GM21576 (cell line): ENCODE measurements around the gene KBTBD3.
"Not testable (repeated sequence)": the region's sequence is repeated elsewhere in the genome, so short reads cannot be mapped to it uniquely, and the experiment has no call there.

Experiments
- ATAC-seq: cut with Tn5 transposase; IDR thresholded peaks from one replicate; pipeline ENCODE4 v1.9.1; 2021; ENCODE audit warnings: mild to moderate bottlenecking, moderate library complexity; ENCODE audit not compliant: unreplicated experiment

The KBTBD3 gene

GRCh38 chr11:106012744-106013143 lies 64.4 kb downstream of the KBTBD3 start:
- no peak for ATAC-seq

- no peak for ATAC-seq
Observed at GRCh38 chr11:106011481-106011880, 65.7 kb downstream of the KBTBD3 start.

GRCh38 chr11:106003094-106003493 lies 74.1 kb downstream of the KBTBD3 start:
- not testable (repeated sequence) for ATAC-seq

GRCh38 chr11:106001304-106002012 lies 75.7 kb downstream of the KBTBD3 start:
- peak; percentile 56 for ATAC-seq
